Measurements from ENCODE around the gene SERPINB10.
A peak's percentile ranks its signal among the peaks of the same experiment; 100 is the strongest.

SERPINB10 gene, protein sequence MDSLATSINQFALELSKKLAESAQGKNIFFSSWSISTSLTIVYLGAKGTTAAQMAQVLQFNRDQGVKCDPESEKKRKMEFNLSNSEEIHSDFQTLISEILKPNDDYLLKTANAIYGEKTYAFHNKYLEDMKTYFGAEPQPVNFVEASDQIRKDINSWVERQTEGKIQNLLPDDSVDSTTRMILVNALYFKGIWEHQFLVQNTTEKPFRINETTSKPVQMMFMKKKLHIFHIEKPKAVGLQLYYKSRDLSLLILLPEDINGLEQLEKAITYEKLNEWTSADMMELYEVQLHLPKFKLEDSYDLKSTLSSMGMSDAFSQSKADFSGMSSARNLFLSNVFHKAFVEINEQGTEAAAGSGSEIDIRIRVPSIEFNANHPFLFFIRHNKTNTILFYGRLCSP

DNA sequence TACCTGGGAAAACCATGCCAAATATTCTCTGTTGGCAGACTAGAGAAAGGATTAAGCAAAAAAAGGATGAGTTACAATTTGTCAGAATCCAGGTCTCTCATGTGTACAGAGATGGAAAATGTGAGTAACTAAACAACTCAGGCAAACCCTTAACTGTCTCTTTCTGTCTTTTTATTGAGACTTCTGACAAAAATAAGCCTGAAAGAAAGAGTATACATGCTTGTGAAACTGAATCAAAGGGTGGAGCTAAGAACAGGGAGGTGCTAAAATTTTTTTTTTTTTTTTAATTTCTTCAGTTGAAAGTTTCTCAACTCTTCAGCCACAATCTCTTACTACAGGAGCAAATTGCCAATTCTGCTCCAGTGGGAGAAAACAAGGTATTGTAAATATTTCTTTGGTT lies at the start of gene SERPINB10:
Gene SERPINB10 (plus strand): TSS at position 295 of the 400 bp plus-strand sequence. CDS start 7,553 bp downstream, outside the sequence.
- no peak for DNase-seq
- in situ Hi-C loops (cut with HindIII; ENCODE audit: low pct_ligation_motif_present, low pct_unique_long_range_greater_than_20kb, low sequenced_read_pairs), result no loop called here

DNA sequence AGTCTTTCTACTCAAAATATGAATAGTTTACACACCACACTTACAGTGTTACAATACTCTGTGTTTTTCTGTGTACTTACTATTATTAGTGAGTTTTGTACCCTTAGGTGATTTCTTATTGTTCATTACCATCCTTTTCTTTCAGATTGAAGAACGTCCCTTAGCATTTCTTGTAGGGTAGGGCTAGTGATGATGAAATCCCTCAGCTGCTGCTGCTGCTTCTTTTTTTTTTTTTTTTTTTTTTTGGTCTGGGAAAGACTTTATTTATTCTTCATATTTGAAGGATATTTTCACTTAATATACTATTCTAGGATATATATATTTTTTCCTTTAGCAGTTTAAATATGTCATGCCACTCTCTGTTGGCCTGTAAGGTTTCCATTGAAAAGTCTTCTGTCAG lies 49.3 kb upstream of the SERPINB10 start:
- in situ Hi-C loops (cut with HindIII; ENCODE audit: low pct_ligation_motif_present, low pct_unique_long_range_greater_than_20kb, low sequenced_read_pairs), result no loop called here
- DNase-seq, result no peak

DNA sequence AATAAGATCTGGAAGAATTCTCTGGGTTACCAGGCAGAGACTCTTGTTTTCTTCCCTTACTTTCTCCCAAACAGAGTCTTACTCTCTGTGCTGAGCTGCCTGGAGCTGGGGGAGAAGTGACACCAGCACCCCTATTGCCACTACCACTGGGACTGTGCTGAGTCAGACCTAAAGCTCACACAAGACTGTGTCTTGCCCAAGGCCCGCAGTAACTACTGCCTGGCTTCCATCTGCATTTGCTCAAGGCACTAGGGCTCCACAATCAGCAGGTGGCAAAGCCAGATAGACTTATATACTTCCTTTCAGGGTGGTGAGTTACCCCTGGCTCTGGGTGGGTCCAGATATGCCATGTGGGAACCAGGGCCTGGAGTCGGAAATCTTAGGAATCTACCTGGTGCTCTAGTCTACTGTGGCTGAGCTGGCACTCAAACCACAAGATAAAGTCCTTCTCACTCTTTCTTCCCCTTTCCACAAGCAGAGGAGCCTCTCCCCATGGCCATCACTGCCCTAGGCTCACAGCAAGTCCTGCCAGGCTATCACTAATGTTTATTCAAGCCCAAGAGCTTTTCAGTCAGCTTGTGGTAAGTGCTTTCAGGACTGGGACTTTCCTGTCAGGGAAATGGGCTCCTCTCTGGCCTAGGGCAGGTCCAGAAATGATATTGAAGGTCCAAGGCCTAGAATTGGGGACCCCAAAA lies 47.8 kb upstream of the SERPINB10 start:
- no peak for DNase-seq
- in situ Hi-C loops (cut with HindIII; ENCODE audit: low pct_ligation_motif_present, low pct_unique_long_range_greater_than_20kb, low sequenced_read_pairs), result no loop called here

DNA sequence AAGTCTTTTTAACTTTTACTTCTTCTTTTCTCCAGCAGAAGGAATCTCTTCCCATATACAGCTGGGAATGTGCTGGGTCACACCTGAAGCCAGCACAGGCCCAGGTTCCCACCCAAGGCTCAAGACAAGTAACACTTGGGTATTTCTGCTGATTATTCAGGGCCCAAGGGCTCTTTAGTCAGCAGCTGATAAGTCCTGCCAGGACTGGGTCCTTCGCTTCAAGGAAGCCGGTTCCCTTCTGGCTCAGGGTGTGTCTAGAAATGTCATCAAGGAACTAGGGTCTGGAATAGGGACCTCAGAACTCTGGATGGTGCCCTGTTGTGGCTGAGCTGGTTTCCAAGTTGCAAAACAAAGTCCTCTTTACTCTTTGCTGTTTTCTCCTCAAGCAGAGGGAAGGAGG lies 47.2 kb upstream of the SERPINB10 start:
- in situ Hi-C loops (cut with HindIII; ENCODE audit: low pct_ligation_motif_present, low pct_unique_long_range_greater_than_20kb, low sequenced_read_pairs), result no loop called here
- DNase-seq, result no peak

DNA sequence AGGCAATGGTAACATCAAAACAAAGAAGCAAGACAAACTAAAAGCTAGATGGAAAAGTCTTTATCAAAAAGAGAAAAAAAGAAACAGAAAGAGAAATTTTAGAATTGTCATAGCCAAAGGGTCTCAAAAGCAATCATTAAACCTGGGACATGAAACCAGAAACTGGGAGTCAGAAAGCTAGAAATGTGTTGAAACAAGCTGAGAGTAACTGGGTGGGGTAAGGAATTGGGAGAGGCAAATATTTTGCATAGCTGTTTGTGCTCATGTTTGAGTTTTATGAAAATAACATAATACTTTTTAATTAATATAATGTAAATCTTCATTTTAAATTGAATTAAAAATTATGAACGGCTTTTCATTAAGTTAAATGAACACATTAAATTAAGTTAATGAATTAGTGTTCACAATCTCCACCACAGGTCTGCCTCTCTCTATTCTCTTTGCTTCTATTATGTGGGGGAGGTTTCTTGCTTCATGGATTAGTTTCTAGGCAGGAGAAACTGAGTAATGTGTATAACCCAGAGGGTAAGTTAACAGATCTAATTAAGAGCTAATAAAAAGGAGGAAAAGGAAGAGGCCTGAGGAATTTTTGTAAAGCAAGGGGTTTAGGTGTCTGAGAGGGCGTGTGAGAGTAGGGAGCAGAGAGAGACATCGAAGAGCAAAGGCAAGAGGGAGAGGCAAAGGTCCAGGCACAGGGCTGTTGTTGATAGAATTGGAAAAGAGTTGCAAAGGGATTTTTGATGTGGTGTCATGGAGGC lies 40.2 kb upstream of the SERPINB10 start:
- in situ Hi-C loops (cut with HindIII; ENCODE audit: low pct_ligation_motif_present, low pct_unique_long_range_greater_than_20kb, low sequenced_read_pairs), result no loop called here
- no peak for DNase-seq

DNA sequence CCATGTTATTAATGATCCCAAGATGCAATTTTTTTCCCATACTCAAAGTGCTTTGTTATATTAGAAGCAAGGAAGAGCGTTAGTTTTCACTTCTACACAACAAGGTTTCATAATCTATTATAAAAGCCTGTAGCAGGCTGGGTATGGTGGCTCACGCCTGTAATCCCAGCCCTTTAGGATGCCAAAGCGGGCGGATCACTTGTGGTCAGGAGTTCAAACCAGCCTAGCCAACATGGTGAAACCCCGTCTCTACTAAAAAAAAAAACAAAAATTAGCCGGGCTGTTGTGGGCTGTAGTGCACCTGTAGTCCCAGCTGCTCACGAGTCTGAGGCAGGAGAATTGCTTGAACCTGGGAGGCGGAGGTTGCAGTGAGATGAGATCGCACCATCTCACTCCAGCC lies 39.2 kb upstream of the SERPINB10 start:
- in situ Hi-C loops (cut with HindIII; ENCODE audit: low pct_ligation_motif_present, low pct_unique_long_range_greater_than_20kb, low sequenced_read_pairs), result no loop called here
- DNase-seq, result no peak

DNA sequence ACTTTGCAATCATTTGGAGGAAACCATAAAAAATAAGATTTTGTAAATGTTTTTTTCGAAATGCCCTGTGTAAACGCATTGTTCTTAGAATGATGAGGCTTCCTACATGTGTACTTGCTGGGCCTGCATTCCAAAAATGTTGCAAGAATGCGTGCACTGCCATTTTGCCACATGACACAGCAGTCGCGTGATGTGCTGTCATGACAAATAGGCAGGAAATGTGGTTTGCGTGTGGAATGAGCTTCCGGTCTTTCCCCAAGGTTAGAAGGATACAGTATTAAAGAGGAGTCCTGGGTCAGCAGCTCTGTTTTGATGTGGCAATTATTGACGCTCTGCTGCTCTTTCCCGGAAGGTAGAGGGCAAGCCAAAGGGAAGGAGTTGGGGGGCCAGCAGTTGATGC lies 38.4 kb upstream of the SERPINB10 start:
- in situ Hi-C loops (cut with HindIII; ENCODE audit: low pct_ligation_motif_present, low pct_unique_long_range_greater_than_20kb, low sequenced_read_pairs), result no loop called here
- no peak for DNase-seq

DNA sequence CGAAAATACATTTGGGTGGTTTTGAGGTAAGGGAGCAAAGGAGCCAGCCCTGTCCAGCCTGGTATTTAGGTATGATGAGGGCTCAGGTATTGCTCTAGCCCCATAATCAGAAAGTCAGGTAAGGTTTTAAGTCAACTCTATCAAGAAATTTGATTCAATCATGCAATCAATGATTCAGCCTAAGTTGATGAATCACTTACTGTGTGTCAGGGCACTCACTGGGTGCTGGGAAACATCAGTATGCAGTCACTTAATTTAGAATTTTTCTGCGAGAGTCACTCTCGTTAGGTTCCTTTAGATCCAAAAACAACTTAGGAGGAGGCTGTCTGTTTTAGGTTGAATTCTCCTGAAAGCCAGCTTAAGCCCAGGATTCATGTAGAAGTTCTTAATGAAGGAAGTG lies 37.9 kb upstream of the SERPINB10 start:
- in situ Hi-C loops (cut with HindIII; ENCODE audit: low pct_ligation_motif_present, low pct_unique_long_range_greater_than_20kb, low sequenced_read_pairs), result no loop called here
- no peak for DNase-seq

DNA sequence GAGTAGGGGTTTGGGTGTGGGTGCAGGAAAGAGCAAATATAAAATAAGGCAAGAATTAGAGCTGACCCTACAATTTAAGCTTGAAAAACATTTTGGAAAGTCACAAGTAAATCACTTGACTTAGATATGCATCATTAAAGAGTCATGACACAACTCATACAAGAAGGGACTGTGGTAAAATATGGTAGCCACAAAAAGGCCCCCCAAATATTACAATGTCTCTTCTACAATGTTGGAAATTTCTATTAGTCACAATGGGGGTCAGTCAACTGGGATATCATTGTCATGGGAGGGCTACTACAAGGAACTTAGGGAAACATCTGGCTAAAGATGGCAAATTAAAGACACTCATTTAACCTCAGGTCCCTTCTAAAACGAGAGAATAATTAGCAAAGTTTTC lies 35.9 kb upstream of the SERPINB10 start:
- in situ Hi-C loops (cut with HindIII; ENCODE audit: low pct_ligation_motif_present, low pct_unique_long_range_greater_than_20kb, low sequenced_read_pairs), result no loop called here
- no peak for DNase-seq

DNA sequence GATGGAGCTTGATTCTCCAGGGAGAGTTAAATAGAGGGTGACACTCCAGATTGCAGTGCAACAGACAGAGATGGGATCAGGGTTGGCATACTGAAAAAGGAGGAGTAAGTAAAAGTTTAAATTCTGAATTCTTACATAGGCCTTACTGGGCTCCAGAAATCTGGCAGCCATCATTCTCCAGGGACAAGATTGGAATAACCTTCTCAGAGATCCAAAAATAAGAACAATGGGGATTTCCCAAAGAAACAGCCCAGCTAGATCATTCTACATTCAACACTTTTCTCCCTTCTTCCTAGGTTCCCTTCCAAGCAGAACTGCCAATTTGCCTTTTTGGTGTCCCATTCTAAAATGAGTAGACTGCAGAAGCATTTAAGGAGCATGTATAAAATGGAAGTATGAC lies 35.2 kb upstream of the SERPINB10 start:
- DNase-seq, result no peak
- in situ Hi-C loops (cut with HindIII; ENCODE audit: low pct_ligation_motif_present, low pct_unique_long_range_greater_than_20kb, low sequenced_read_pairs), result no loop called here

DNA sequence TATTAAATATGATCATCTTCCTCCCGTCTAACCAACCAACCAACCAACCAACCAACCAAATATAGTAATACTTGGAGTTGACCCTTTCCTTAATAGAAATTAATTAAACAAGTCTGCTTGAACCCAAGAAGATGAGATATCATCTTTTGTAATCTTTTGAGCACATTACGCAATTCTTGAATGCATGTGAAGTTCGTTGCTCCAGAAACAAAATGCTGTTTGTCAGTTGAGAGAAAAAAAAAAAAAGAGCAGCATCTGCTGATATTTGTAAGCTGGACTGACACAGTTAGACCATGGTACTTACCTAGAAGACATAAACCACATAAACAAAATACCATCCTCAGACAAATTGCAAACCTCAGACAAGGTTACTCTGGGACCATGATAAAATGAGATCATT lies 29.4 kb upstream of the SERPINB10 start:
- DNase-seq, result no peak

DNA sequence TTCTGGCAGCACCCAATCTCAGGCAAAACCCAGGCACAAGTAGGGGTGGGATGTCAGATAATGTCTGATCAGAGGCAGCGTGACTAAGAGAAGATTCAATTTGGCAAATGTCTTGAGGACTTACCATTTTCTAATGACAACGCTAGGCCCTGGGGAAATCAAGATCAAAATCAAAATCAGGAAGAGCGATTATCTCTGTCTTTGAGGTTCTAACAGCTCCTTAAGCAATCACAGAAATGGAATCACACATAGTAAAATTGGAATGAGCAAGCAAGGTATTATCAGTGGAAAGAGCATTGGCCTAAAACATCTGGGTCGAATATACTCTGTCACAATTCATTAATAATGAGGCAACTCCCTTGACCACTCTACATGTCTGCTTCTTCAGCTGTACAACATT lies 28.8 kb upstream of the SERPINB10 start:
- DNase-seq, result no peak
- in situ Hi-C loops (cut with HindIII; ENCODE audit: low pct_ligation_motif_present, low pct_unique_long_range_greater_than_20kb, low sequenced_read_pairs), result no loop called here

More for the DNA sequence above, 29.4 kb upstream of the SERPINB10 start:
- in situ Hi-C loops (cut with HindIII; ENCODE audit: low pct_ligation_motif_present, low pct_unique_long_range_greater_than_20kb, low sequenced_read_pairs), result no loop called here

DNA sequence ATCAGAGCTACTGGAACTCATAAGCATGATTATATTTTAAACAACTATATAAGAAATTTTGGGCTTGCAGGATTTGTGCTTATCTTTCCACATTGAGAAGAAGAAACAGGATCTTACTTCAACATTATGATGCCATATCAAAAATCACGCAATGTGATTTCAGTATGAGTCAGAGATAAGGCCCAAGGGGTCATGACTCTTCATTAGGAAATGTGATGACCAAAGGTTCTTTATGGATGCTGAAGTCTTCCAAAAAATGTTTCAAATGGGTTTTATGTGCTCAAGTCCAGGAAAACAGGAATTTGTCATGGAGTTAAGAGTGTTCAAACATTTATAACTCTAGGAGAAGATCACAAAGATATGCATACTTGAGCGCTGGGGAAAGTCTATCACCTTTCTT lies 28.0 kb upstream of the SERPINB10 start:
- in situ Hi-C loops (cut with HindIII; ENCODE audit: low pct_ligation_motif_present, low pct_unique_long_range_greater_than_20kb, low sequenced_read_pairs), result no loop called here
- no peak for DNase-seq

DNA sequence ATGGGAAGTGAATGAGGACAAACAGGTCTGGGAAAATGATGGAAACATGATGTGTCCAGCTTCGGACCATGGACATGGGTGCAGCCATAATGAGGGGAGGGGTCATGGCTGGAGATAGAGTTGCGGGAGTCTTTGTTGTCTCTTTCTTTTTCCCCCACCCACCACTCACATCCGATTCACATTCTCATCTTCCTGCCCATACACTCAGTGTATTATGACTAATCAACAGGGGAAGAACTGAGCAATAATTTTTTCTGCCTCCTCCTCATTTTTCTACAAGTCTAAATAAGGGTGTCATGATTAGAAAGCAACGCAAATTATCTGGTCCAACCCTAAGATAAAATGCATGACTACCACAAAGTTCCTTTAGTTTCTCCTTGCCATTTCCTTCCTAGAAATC lies 25.9 kb upstream of the SERPINB10 start:
- in situ Hi-C loops (cut with HindIII; ENCODE audit: low pct_ligation_motif_present, low pct_unique_long_range_greater_than_20kb, low sequenced_read_pairs), result no loop called here
- no peak for DNase-seq

DNA sequence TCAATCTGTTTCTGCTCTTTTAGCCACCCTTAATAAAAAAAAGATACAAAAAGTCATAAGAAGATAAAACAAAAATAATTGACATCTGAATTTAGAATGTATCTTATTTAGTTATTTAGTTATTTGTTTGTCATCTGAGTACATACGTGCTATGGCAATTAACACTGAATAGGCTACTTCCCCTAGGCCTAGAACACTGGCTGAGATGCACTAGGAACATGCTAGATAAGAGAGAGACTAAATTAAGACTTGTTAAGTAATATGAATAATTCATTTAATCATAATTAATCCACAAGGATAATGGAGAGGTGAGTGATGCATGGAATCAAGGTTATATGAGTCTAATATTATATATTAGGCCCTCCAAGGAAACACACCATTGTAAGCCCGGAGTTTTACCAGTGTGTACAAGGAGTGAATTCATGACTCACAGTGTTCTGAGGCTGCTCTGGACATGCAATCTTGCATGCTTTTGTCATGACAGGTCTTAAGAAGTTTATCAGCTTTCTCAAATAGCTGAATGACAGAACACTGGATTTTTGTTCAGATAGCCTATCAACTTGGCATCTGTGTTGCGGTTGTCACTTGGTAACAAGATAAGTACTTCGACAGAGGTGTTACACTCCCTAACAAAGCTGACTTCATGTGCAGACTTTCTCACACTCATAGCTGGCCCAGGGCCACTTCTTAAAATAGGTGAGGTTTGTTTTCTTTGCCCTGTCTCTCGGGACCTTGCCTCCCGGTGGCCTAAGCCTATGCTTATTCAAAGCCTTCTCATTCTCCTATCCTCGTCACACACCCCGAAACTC lies 25.2 kb upstream of the SERPINB10 start:
- peak; percentile 33 for DNase-seq
- in situ Hi-C loops (cut with HindIII; ENCODE audit: low pct_ligation_motif_present, low pct_unique_long_range_greater_than_20kb, low sequenced_read_pairs), result no loop called here

DNA sequence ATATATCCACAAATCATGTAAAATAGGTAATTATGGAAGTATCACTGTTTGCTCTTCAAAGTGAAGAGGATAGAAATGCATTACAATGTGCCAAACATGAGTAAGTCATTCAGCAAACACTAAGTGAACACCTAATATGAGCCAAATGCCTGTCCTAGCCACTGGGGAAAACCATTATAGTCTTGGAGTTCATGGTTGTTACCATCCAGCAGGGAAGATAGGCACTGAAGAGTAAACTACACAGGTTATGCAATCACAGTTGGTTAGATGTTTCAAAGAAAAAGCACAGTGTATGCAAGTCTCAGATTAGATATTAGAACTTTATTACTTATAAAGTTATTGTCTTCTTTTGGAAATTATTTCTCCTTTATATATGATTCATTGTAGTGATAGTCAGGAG lies 24.1 kb upstream of the SERPINB10 start:
- no peak for DNase-seq
- in situ Hi-C loops (cut with HindIII; ENCODE audit: low pct_ligation_motif_present, low pct_unique_long_range_greater_than_20kb, low sequenced_read_pairs), result no loop called here

DNA sequence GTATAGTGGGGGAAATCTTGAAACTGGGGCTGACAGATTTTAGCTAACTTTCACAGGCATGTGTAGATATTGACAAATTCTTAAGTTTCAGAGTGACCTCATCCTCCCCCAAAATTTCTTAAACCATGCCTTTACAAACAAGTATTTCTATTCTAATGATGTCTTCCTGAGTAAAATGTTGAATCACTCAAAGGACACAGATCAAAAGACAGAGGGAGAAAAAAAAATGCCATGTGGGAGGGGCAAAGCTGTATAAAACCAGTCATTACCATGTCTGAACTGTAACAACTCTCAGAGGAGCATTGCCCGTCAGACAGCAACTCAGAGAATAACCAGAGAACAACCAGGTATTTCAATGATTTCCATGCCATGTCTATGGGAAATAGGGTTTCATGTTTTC lies 20.3 kb upstream of the SERPINB10 start, which contains the start of gene SERPINB2:
Gene SERPINB2 (plus strand): TSS at position 282 of the 400 bp plus-strand sequence. CDS start 3,740 bp downstream, outside the sequence.
- in situ Hi-C loops (cut with HindIII; ENCODE audit: low pct_ligation_motif_present, low pct_unique_long_range_greater_than_20kb, low sequenced_read_pairs), result no loop called here
- DNase-seq, result no peak

DNA sequence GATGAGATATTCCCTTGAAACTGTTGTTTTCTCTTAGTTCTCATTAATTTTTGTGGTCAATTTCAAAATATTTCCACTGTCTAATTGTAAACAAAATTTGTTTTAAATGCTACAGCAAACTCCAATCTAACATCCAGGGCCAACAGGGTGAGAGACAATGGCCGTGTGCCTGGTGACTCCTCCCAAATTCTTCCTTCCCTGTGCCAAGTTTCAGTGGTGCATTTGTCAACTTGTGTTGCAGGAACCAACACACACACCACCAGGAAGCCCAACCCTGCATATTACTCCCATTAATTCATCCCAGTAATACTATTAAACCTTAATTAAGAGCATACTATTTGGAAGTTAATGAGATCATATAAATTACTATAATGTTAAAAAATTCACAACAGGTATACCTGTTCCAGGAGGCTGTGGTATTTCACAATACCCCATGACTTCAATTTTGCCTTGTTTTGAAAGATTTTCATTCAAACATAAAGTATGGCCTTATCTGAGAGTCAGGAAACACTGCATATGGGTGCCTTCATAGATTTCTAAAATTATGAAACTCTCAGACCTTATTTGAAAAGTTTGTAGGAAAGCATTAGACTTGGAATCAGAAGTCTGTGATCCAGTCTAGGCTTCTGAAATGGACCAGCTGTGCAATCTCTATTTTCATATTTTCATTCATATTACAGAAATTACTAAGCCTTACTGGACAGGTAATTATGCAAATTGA lies 19.1 kb upstream of the SERPINB10 start:
- DNase-seq, result no peak
- in situ Hi-C loops (cut with HindIII; ENCODE audit: low pct_ligation_motif_present, low pct_unique_long_range_greater_than_20kb, low sequenced_read_pairs), result no loop called here
